Placental pericyte (primary cell): ENCODE measurements around the gene PDHX. TPM values are rescaled to one million over a fixed set of nuclear protein-coding genes. Genes with fewer than 3 reads are reported as not detected.

Experiments used
- small RNA-seq: library from RNA; depleted of rRNA; stranded (forward); fragments of <200 nt; gene quantifications from one replicate; pipeline ENCODE3, GENCODE V24; 2012; ENCODE audit warnings: low replicate concordance
- total RNA-seq: library from RNA; depleted of rRNA; stranded (reverse); fragments of >200 nt; gene quantifications from 2 replicates; pipeline ENCODE4 v1.2.3, GENCODE V29; 2012

Gene PDHX
- total RNA-seq: 46.7 and 65.7 TPM in 2 replicates

DNA sequence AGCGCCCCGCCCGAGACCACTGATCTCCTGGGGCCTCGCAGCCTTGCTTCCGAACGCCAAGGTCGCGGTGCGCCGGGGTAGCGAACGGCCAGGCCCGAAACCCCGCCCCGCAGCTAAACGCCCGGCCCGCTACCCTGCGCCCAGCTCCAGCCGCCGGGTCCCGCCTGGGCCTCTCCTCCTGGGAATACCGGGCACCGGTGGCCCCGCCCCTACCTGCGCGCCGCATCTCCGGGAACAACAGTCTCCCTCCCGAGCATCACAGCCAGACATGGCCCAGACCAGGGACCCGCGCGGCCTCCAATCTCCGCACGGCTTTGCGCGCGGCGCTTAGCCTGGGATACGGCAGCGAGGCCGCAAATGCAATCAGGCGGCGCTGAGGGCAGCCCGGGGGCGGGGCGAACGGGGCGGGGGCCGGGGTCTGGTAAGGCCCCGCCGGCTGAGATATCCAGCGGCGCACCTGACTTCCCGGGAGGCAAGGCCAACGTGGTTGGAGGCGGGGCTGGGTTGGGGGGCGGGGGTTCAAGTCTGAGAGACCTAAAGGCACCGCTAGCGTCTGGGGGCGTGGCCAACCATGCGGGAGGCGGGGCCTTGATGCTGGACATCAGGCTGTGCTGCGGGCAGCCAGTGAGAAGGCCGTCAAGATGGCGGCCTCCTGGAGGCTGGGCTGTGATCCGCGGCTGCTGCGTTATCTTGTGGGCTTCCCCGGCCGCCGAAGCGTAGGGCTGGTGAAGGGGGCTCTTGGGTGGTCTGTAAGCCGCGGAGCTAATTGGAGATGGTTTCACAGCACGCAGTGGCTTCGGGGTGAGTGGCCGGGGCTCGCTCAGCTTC, at the start of gene PDHX, which contains the start of gene APIP:
PDHX (plus strand) TSS at position 604 of the 828 bp plus-strand sequence; CDS start at position 642, 38 bp downstream.
APIP (minus strand) TSS at position 365 of the 828 bp plus-strand sequence; CDS start at position 270, 95 bp downstream.

Small RNA genes within 50 kb of the gene (small RNA-seq; reads per million reads assigned to genes)
- gene MIR1343: not detected

Other genes starting within 250 kb of the PDHX start
- gene APIP, start 239 bp upstream of the PDHX start, total RNA-seq: 24.2 and 26.0 TPM in 2 replicates
- 755 and 1,149 TPM in 2 replicates for gene CD44, start 222.6 kb downstream of the PDHX start, total RNA-seq